ENCODE measurements around the gene LCLAT1.

Gene LCLAT1

GRCh38 chr2:30591186-30591585 lies 144.1 kb downstream of the LCLAT1 start:
- no peaks in the 10 kb centered on the region for H3K9me3 ChIP-seq
- no peaks in the 10 kb centered on the region for H3K4me1 ChIP-seq (ENCODE audit: control insufficient read depth in 1 of 2, insufficient read depth in 1 of 2, low read depth in 1 of 2, low read length in 1 of 2)
- H3K27ac ChIP-seq, result no peak overlapping the region
- no peaks in the 10 kb centered on the region for H3K27me3 ChIP-seq
- H3K4me3 ChIP-seq (ENCODE audit: low read depth in 1 of 2, low read length in 1 of 2), result no peak overlapping the region
- no peak for TF ChIP-seq CTCF (IDR thresholded peaks at IDR 0.05)
- H3K36me3 ChIP-seq, result no peaks in the 10 kb centered on the region

GRCh38 chr2:30601375-30601774 lies 154.3 kb downstream of the LCLAT1 start:
- H3K9me3 ChIP-seq, result no peaks in the 10 kb centered on the region
- no peak overlapping the region for H3K27ac ChIP-seq
- H3K4me3 ChIP-seq (ENCODE audit: low read depth in 1 of 2, low read length in 1 of 2), result no peak overlapping the region
- no peaks in the 10 kb centered on the region for H3K27me3 ChIP-seq
- no peak for TF ChIP-seq CTCF (IDR thresholded peaks at IDR 0.05)
- no peaks in the 10 kb centered on the region for H3K36me3 ChIP-seq
- no peaks in the 10 kb centered on the region for H3K4me1 ChIP-seq (ENCODE audit: control insufficient read depth in 1 of 2, insufficient read depth in 1 of 2, low read depth in 1 of 2, low read length in 1 of 2)

- Histone ChIP-seq H3K27ac (no peak overlapping the region), H3K36me3 (no peaks in the 10 kb centered on the region), H3K4me3 (ENCODE audit: low read depth in 1 of 2, low read length in 1 of 2) (no peak overlapping the region), H3K27me3 (no peaks in the 10 kb centered on the region), H3K4me1 (ENCODE audit: control insufficient read depth in 1 of 2, insufficient read depth in 1 of 2, low read depth in 1 of 2, low read length in 1 of 2) (no peaks in the 10 kb centered on the region), H3K9me3 (no peaks in the 10 kb centered on the region)
- TF ChIP-seq CTCF (IDR thresholded peaks at IDR 0.05), result no peak
Measured at GRCh38 chr2:30605197-30605596, 158.2 kb downstream of the LCLAT1 start.

GRCh38 chr2:30608643-30609042 lies 161.6 kb downstream of the LCLAT1 start:
- no peak overlapping the region for H3K27ac ChIP-seq
- no peak overlapping the region for H3K4me3 ChIP-seq (ENCODE audit: low read depth in 1 of 2, low read length in 1 of 2)
- TF ChIP-seq CTCF (IDR thresholded peaks at IDR 0.05), result no peak
- no peaks in the 10 kb centered on the region for H3K27me3 ChIP-seq
- H3K9me3 ChIP-seq, result no peaks in the 10 kb centered on the region
- H3K36me3 ChIP-seq, result no peaks in the 10 kb centered on the region
- peaks cover 6 to 7% of the 10 kb centered on the region in 2 experiments for H3K4me1 ChIP-seq (ENCODE audit: control insufficient read depth in 1 of 2, insufficient read depth in 1 of 2, low read depth in 1 of 2, low read length in 1 of 2)

- H3K4me3 ChIP-seq (ENCODE audit: low read depth in 1 of 2, low read length in 1 of 2), result no peak overlapping the region
- H3K27me3 ChIP-seq, result no peaks in the 10 kb centered on the region
- no peak for TF ChIP-seq CTCF (IDR thresholded peaks at IDR 0.05)
- H3K27ac ChIP-seq, result no peak overlapping the region
- H3K9me3 ChIP-seq, result no peaks in the 10 kb centered on the region
- no peaks in the 10 kb centered on the region for H3K36me3 ChIP-seq
- H3K4me1 ChIP-seq (ENCODE audit: control insufficient read depth in 1 of 2, insufficient read depth in 1 of 2, low read depth in 1 of 2, low read length in 1 of 2), result peaks cover 6 to 7% of the 10 kb centered on the region in 2 experiments
Measured at GRCh38 chr2:30611583-30611982, 164.5 kb downstream of the LCLAT1 start.

- H3K27ac ChIP-seq, result no peak overlapping the region
- H3K4me3 ChIP-seq (ENCODE audit: low read depth in 1 of 2, low read length in 1 of 2), result no peak overlapping the region
- peaks cover 6 to 7% of the 10 kb centered on the region in 2 experiments for H3K4me1 ChIP-seq (ENCODE audit: control insufficient read depth in 1 of 2, insufficient read depth in 1 of 2, low read depth in 1 of 2, low read length in 1 of 2)
- no peaks in the 10 kb centered on the region for H3K36me3 ChIP-seq
- TF ChIP-seq CTCF (IDR thresholded peaks at IDR 0.05), result no peak
- H3K9me3 ChIP-seq, result no peaks in the 10 kb centered on the region
- no peaks in the 10 kb centered on the region for H3K27me3 ChIP-seq
Measured at GRCh38 chr2:30612371-30612770, 165.3 kb downstream of the LCLAT1 start.
